ENCODE measurements around the gene IFT81. TPM values are rescaled to one million over a fixed set of nuclear protein-coding genes. Genes with fewer than 3 reads are reported as not detected.
A peak's percentile ranks its signal among the peaks of the same experiment; 100 is the strongest.

Gene IFT81
- total and polyA plus RNA-seq, 2 donors (not counting 3 experiments of a cell fraction or from before 2014, with no cell fraction given) = 2.4 to 9.8 TPM

DNA sequence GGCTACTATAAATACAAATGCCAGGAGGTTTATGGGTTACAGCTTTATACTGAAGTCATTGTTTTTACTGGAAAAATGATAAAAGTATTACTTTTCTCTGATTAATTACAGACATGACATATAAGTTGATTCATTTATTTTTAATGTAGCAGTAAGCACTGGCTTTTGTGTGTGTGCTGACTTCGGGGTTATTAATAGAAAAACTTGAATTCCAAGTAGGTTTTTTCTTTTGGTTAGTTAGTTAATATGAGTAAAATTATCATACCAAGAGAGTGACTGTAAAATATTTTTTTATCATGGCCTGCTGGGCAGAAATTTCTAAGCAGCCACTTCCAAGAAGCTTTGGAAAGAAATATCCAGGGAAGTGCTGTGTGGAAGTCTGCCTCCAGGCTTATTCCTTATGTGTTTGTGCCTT lies 56.4 kb downstream of the IFT81 start:
- Histone ChIP-seq H2AFZ (ENCODE audit: low read depth, low read length) (no peak overlapping the region), H3K4me3 (replicated peaks in 1 of 3; ENCODE audit: insufficient read depth in 1 of 3, low read depth in 1 of 3, low read length in 3 of 3) (no peak overlapping the region)
- dilution Hi-C loops (cut with MboI; ENCODE audit: extremely low pct_ligation_motif_present, low sequenced_read_pairs) = no loop called here

GRCh38 chr12:110182281-110182680 lies 58.1 kb downstream of the IFT81 start:
- no peaks in the 10 kb centered on the region for H4K20me1 ChIP-seq (replicated peaks; ENCODE audit: control insufficient read depth, extremely low read depth, insufficient read depth, low read length)
- H3K27me3 ChIP-seq (ENCODE audit: control insufficient read depth in 2 of 2, insufficient read depth in 2 of 2, low read length in 2 of 2) = no peaks in the 10 kb centered on the region
- no peaks in the 10 kb centered on the region for H3K9me1 ChIP-seq (replicated peaks; ENCODE audit: control insufficient read depth, extremely low read depth, insufficient read depth, low read length)
- no peak for DNase-seq (ENCODE audit: low read depth, low spot score)
- no peak overlapping the region for H3K4me3 ChIP-seq (replicated peaks in 1 of 3; ENCODE audit: insufficient read depth in 1 of 3, low read depth in 1 of 3, low read length in 3 of 3)
- H3K9me3 ChIP-seq (replicated peaks; ENCODE audit: control insufficient read depth, insufficient read depth, low read length) = no peaks in the 10 kb centered on the region
- no TSS peak for BruUV-seq (replicated peaks)
- TF ChIP-seq POLR2A (IDR thresholded peaks at IDR 0.05; ENCODE audit: low read depth, low read length) (no peak), MYC (IDR thresholded peaks at IDR 0.05; ENCODE audit: low read depth, low read length) (no peak), CTCF (IDR thresholded peaks at IDR 0.05; ENCODE audit: extremely low read depth in 1 of 2, insufficient read depth in 1 of 2, low read depth in 1 of 2, low read length in 2 of 2) (no peak), POLR2AphosphoS5 (IDR thresholded peaks at IDR 0.05; ENCODE audit: insufficient read depth, low read depth, low read length) (no peak), FOS (IDR thresholded peaks at IDR 0.05; ENCODE audit: borderline replicate concordance, insufficient read depth, low read length) (no peak), GATA2 (IDR thresholded peaks at IDR 0.05; ENCODE audit: insufficient read depth, insufficient read length, low read depth, low read length) (no peak)
- TF ChIP-seq, protein P1, sequence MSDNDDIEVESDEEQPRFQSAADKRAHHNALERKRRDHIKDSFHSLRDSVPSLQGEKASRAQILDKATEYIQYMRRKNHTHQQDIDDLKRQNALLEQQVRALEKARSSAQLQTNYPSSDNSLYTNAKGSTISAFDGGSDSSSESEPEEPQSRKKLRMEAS (IDR thresholded peaks at IDR 0.05; ENCODE audit: insufficient read depth, insufficient read length) = no peak
- H3K4me1 ChIP-seq (ENCODE audit: control insufficient read depth, extremely low read depth, insufficient read depth, low read length) = no peaks in the 10 kb centered on the region
- no peak overlapping the region for H2AFZ ChIP-seq (ENCODE audit: low read depth, low read length)
- CTCF ChIA-PET = interaction anchor here (0.5 kb wide), 1 partner anchor 55 kb away, joined by 3 read pairs; no protein-coding TSS in a partner anchor
- dilution Hi-C loops (cut with MboI; ENCODE audit: extremely low pct_ligation_motif_present, low sequenced_read_pairs) (no loop called here), intact Hi-C loops (cut with micrococcal nuclease) (no loop called here)
- no peak for FAIRE-seq
- H3K9ac ChIP-seq (replicated peaks; ENCODE audit: extremely low read depth, insufficient read depth, low read length) = no peak overlapping the region
- H3K27ac ChIP-seq (ENCODE audit: insufficient read depth, low read depth, low read length) = no peak overlapping the region
- H3K79me2 ChIP-seq (ENCODE audit: control insufficient read depth, insufficient read depth, low read length) = no peaks in the 10 kb centered on the region
- peaks cover 0 to 5% of the 10 kb centered on the region in 2 experiments for H3K36me3 ChIP-seq (ENCODE audit: control insufficient read depth in 2 of 2, extremely low read depth in 1 of 2, insufficient read depth in 2 of 2, low read length in 2 of 2)
- POLR2A ChIA-PET = no interaction called here
- H3K4me2 ChIP-seq (ENCODE audit: insufficient read depth, low read length) = no peak overlapping the region

More for the DNA sequence above, 56.4 kb downstream of the IFT81 start:
- no peak for TF ChIP-seq JUN (IDR thresholded peaks at IDR 0.05; ENCODE audit: borderline replicate concordance, insufficient read depth, insufficient read length, low read depth)
- no peak for TF ChIP-seq FOS (IDR thresholded peaks at IDR 0.05; ENCODE audit: borderline replicate concordance, insufficient read depth, low read length)
- TF ChIP-seq GATA2 (IDR thresholded peaks at IDR 0.05; ENCODE audit: insufficient read depth, insufficient read length, low read depth, low read length) = no peak
- TF ChIP-seq POLR2A (IDR thresholded peaks at IDR 0.05; ENCODE audit: low read depth, low read length) = no peak
- TF ChIP-seq MYC (IDR thresholded peaks at IDR 0.05; ENCODE audit: low read depth, low read length) = no peak
- TF ChIP-seq, protein P1 (IDR thresholded peaks at IDR 0.05; ENCODE audit: insufficient read depth, insufficient read length) = no peak
- Histone ChIP-seq H3K27ac (ENCODE audit: insufficient read depth, low read depth, low read length) (no peak overlapping the region), H3K4me1 (ENCODE audit: control insufficient read depth, extremely low read depth, insufficient read depth, low read length) (no peaks in the 10 kb centered on the region), H3K9ac (replicated peaks; ENCODE audit: extremely low read depth, insufficient read depth, low read length) (no peak overlapping the region), H4K20me1 (replicated peaks; ENCODE audit: control insufficient read depth, extremely low read depth, insufficient read depth, low read length) (no peaks in the 10 kb centered on the region), H3K9me3 (replicated peaks; ENCODE audit: control insufficient read depth, insufficient read depth, low read length) (no peaks in the 10 kb centered on the region), H3K36me3 (ENCODE audit: control insufficient read depth in 2 of 2, extremely low read depth in 1 of 2, insufficient read depth in 2 of 2, low read length in 2 of 2) (peaks cover 0 to 5% of the 10 kb centered on the region in 2 experiments), H3K27me3 (ENCODE audit: control insufficient read depth in 2 of 2, insufficient read depth in 2 of 2, low read length in 2 of 2) (no peaks in the 10 kb centered on the region), H3K79me2 (ENCODE audit: control insufficient read depth, insufficient read depth, low read length) (no peaks in the 10 kb centered on the region), H3K9me1 (replicated peaks; ENCODE audit: control insufficient read depth, extremely low read depth, insufficient read depth, low read length) (no peaks in the 10 kb centered on the region), H3K4me2 (ENCODE audit: insufficient read depth, low read length) (no peak overlapping the region)
- ChIA-PET CTCF (no interaction called here), POLR2A (no interaction called here)
- DNase-seq (ENCODE audit: low read depth, low spot score) (no peak), FAIRE-seq (peak; percentile 47)
- intact Hi-C loops (cut with micrococcal nuclease) = no loop called here
- BruUV-seq (replicated peaks) = no TSS peak

Data from endothelial cell of umbilical vein (primary cell).